Activated T-cell treated with anti-CD3 and anti-CD28 coated beads, Interleukin-2, amount 50 U/mL, for 24 hours (primary cell): ENCODE results near the gene CNNM4.

Experiments
- DNase-seq: peaks from one replicate; pipeline ENCODE4 v3.0.0-alpha.2; 2020
- H3K27ac Mint-ChIP-seq: 2 replicates; pipeline ENCODE4 v1.8.0; 2020; ENCODE audit warnings: mild to moderate bottlenecking, mixed read lengths
- H3K27me3 Mint-ChIP-seq: 2 replicates; pipeline ENCODE4 v1.8.0; 2020; ENCODE audit warnings: mixed read lengths
- H3K36me3 Mint-ChIP-seq: 2 replicates; pipeline ENCODE4 v1.8.0; 2020; ENCODE audit warnings: low read depth, mixed read lengths
- H3K4me1 Mint-ChIP-seq: 2 replicates; pipeline ENCODE4 v1.8.0; 2020; ENCODE audit warnings: low read depth, mixed read lengths
- H3K4me3 Mint-ChIP-seq: 2 replicates; pipeline ENCODE4 v1.8.0; 2020; ENCODE audit warnings: mild to moderate bottlenecking, moderate library complexity, mixed read lengths
- H3K9me3 Mint-ChIP-seq: 2 replicates; pipeline ENCODE4 v1.8.0; 2020; ENCODE audit warnings: mixed read lengths

Gene CNNM4

DNA sequence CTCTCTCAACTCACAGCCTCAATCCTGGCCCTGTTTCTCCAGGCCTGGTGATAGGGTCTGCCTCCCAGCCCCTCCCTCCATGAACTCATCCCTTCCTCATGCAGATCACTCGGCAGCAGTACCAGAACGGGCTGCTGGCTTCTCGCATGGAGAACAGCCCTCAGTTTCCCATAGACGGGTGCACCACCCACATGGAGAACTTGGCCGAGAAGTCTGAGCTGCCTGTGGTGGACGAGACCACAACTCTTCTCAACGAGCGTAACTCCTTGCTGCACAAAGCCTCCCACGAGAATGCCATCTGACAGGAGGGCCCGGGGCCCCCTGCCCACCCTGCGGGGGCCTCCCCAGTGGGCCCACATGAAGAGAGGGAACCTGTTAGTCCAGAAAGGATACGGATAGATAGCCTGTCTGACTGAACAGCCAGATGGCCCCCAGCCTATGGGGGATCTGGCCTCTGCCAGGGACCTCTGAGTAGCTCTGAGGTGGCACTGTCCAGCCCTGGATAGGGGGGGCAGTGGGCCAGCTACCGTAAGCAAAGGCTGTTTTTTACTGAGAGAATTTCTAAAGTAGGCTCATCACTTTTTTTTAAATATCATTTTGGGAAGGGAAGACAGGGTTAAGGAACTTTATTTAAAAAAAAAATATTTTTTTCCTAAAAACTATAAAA is 48.6 kb downstream of the CNNM4 start:
- Mint-ChIP-seq H3K36me3 (peaks cover 10% of the 10 kb centered on the region), H3K9me3 (no peaks in the 10 kb centered on the region), H3K27ac (no peak overlapping the region), H3K4me1 (peaks cover 34% of the 10 kb centered on the region), H3K4me3 (no peak overlapping the region), H3K27me3 (no peaks in the 10 kb centered on the region)
- DNase-seq: no peak

DNA sequence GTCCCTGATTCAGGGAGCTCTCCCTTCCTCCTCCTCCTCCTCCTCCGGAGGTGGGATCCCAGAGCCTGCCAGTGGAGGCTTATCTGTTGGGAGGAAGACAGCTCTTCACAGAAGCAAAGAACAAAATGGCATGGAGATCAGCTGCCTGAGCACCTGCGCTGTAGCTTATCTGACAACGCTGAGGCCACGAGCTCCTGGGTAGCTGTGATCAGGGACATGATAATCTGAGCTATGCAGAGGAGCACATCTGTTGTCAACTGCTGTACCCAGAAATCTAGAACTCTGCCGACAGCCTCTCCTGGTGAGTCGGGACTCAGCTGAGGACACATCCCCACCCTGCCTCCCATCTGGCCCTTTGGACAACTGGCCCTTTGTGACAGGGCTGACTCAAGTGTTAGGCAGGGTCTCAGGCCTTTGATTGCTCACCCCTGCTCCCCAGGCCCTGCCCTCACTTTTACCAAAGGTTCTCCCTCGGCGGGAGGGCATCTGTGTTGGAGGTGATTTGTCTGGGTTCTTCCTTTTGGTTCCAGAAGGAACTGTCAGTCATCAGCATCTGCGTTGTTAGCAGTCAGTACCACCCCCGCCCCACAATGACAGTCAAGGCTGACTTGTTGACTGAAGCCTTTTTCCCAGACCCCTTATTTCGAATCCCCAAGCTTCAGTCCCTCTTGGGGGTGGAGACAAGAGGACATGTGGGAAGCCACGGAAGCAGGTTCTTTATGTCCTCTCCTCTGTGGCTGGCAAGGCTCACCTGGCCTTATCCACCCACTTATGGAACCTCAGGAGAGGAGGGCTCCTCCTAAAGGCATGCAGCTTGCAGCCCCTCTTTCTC is 49.5 kb downstream of the CNNM4 start:
- Mint-ChIP-seq H3K4me3 (no peak overlapping the region), H3K36me3 (peaks cover 10% of the 10 kb centered on the region), H3K9me3 (no peaks in the 10 kb centered on the region), H3K27me3 (no peaks in the 10 kb centered on the region), H3K27ac (peak overlapping the region; percentile 66), H3K4me1 (peaks cover 36% of the 10 kb centered on the region)
- DNase-seq: no peak

DNA sequence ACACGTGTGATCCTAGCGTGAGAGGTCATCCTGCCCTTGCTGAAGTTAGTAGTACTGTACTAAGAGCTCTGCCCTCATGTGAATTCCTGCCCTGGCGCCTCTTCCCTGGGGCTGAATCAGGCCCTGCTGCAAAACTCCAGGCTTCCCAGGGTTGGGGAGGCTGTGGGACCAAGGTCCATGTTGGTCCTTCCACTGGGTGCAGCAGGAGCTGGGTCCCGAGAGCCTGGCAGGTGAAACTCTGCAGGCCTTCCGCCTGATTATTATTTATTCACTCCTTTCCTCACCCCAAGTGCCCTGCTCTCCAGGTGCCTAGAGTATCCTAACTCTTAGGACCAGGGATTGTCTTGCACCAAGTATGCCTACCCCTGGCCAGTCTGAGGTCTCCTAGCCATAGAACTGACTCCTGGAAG is 50.1 kb downstream of the CNNM4 start:
- DNase-seq: no peak
- H3K36me3 Mint-ChIP-seq: peaks cover 14% of the 10 kb centered on the region
- H3K27me3 Mint-ChIP-seq: no peaks in the 10 kb centered on the region
- H3K9me3 Mint-ChIP-seq: no peaks in the 10 kb centered on the region
- no peak overlapping the region for H3K27ac Mint-ChIP-seq
- no peak overlapping the region for H3K4me3 Mint-ChIP-seq
- peaks cover 39% of the 10 kb centered on the region for H3K4me1 Mint-ChIP-seq

DNA sequence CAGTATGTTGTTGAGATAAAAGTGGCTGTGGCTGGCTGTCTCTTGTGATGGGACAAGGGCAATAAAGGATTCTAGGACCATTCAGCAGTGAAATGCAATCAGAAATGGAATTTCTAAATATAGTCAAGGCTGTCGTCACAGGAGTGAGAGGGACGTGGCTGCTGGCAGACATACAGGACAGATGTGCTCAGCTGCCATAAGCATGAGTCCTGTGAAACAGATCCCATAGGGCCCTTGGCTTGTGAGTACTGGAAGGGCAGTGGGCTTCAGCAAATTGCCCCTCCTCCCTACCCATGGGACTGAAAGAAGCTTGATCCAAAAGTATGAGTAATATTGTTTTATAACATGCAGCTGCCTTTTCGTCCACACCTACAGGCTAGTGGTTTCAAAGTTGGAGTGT is 51.2 kb downstream of the CNNM4 start:
- no peak for DNase-seq
- H3K4me3 Mint-ChIP-seq: no peak overlapping the region
- peaks cover 30% of the 10 kb centered on the region for H3K4me1 Mint-ChIP-seq
- H3K9me3 Mint-ChIP-seq: no peaks in the 10 kb centered on the region
- no peaks in the 10 kb centered on the region for H3K27me3 Mint-ChIP-seq
- H3K27ac Mint-ChIP-seq: no peak overlapping the region
- peaks cover 14% of the 10 kb centered on the region for H3K36me3 Mint-ChIP-seq

DNA sequence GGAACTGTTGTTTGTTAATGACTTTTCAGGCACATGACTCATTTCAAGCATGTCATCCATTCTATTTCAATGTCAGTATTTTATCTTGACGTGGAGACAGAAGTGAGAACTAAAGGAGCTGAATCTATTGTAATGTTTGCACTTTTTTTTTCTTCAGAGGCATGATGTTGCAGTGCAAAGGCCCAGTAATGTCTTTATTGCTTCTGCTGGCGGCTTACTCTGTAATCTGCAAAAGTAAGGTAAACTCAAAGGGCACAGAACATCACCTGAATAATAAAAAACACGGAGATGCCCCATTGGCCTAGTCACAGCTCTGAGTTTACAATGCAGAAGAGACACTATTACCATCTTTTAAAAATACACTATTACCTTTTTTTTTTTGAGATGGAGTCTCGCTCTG is 53.0 kb downstream of the CNNM4 start:
- Mint-ChIP-seq H3K4me3 (no peak overlapping the region), H3K4me1 (peaks cover 35% of the 10 kb centered on the region), H3K27me3 (no peaks in the 10 kb centered on the region), H3K36me3 (peaks cover 26% of the 10 kb centered on the region), H3K9me3 (no peaks in the 10 kb centered on the region), H3K27ac (no peak overlapping the region)
- DNase-seq: no peak

DNA sequence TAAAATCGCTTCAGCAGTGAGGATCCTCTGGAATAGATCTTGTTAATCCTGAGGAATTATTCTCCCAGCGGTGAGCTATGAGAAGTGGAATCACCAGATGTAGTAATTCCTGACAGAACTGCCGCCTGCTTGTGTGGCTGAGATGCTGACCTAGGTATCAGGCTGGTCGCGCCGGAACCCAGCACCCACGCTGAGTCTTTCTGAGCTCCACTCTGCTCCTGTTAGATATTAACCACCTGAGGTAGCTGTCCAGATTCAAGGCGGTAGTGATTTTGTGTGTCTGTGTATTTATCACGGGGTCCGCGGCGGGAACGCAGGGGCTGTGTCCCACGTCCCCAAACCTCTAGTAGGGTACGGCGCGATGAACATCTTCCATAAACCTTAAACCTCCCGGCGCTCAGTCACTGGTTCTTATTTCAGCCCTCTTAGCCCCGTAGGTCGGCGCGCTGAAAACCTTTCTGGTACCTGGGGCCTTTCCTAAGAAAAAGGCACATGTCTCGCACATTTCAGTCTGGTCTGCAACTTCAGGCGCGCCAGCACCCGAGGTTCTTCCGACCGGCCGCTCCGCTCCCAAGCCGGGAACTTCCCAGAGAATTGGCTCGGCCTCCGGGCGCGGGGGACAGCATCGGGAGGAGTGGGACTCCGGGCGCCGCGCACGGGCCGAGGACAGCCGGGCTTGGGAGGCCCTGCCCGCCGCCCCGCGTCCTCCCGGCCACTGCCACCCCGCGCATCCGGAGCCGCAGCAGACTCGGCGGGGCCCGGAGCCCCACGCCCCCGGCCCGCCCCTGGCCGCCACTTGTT is 54.8 kb downstream of the CNNM4 start:
- H3K4me3 Mint-ChIP-seq: peak overlapping the region; percentile 82
- H3K36me3 Mint-ChIP-seq: peaks cover 36% of the 10 kb centered on the region
- no peaks in the 10 kb centered on the region for H3K9me3 Mint-ChIP-seq
- H3K27me3 Mint-ChIP-seq: no peaks in the 10 kb centered on the region
- DNase-seq: no peak
- peaks cover 53% of the 10 kb centered on the region for H3K4me1 Mint-ChIP-seq
- H3K27ac Mint-ChIP-seq: peak overlapping the region; percentile 81

DNA sequence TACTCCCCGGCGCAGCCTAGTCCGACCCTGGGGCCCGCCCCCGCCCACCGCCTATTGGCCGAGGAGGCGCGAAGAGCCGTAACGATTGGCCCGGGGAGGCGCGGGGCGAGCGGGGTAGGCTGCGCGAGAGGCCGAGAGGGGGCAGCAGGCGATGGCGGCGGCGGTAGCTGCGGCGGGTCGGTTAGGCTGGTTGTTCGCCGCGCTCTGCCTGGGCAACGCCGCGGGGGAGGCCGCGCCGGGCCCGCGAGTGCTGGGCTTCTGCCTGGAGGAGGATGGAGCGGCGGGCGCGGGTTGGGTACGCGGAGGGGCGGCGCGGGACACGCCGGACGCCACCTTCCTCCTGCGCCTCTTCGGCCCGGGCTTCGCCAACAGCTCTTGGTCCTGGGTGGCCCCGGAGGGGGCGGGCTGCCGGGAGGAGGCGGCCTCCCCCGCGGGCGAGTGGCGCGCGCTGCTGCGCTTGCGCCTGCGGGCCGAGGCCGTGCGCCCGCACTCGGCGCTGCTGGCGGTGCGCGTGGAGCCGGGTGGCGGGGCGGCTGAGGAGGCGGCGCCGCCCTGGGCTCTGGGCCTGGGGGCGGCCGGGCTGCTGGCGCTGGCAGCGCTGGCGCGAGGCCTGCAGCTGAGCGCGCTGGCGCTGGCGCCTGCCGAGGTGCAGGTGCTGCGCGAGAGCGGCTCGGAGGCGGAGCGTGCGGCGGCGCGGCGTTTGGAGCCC is 55.6 kb downstream of the CNNM4 start, which contains the start of gene CNNM3:
Gene CNNM3, plus strand, starts transcription at position 142 of the 709 bp plus-strand sequence. Its CDS starts 10 bp downstream, at position 152.
- no peaks in the 10 kb centered on the region for H3K9me3 Mint-ChIP-seq
- H3K4me1 Mint-ChIP-seq: peaks cover 61% of the 10 kb centered on the region
- peak; percentile 97 for DNase-seq
- no peaks in the 10 kb centered on the region for H3K27me3 Mint-ChIP-seq
- H3K36me3 Mint-ChIP-seq: peaks cover 44% of the 10 kb centered on the region
- H3K4me3 Mint-ChIP-seq: peak within 1 kb of the TSS; percentile 83
- peak within 1 kb of the TSS; percentile 81 for H3K27ac Mint-ChIP-seq

DNA sequence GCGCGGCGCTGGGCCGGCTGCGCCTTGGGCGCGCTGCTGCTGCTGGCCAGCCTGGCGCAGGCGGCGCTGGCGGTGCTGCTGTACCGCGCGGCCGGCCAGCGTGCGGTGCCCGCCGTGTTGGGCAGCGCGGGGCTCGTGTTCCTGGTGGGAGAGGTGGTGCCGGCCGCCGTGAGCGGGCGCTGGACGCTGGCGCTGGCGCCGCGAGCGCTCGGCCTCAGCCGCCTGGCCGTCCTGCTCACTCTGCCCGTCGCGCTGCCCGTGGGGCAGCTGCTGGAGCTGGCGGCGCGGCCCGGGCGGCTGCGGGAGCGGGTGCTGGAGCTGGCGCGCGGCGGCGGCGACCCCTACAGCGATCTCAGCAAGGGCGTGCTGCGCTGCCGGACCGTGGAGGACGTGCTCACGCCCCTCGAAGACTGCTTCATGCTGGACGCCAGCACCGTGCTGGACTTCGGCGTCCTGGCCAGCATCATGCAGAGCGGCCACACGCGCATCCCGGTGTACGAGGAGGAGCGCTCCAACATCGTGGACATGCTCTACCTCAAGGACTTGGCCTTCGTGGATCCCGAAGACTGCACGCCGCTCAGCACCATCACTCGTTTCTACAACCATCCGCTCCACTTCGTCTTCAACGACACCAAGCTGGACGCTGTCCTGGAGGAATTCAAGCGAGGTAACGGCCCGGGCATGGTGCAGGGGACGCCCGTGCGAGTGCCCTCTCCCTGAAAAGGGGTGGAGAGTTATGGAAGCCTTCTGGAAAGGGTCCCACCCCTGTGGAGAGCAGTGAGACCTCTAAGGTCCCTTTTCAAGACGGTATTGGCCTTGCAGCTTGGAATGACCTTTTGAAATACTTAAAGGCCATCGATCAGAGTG is 56.4 kb downstream of the CNNM4 start:
- Mint-ChIP-seq H3K4me3 (peak overlapping the region; percentile 83), H3K4me1 (peaks cover 65% of the 10 kb centered on the region), H3K9me3 (no peaks in the 10 kb centered on the region), H3K27ac (peak overlapping the region; percentile 74), H3K27me3 (no peaks in the 10 kb centered on the region), H3K36me3 (peaks cover 50% of the 10 kb centered on the region)
- DNase-seq: peak; percentile 47

DNA sequence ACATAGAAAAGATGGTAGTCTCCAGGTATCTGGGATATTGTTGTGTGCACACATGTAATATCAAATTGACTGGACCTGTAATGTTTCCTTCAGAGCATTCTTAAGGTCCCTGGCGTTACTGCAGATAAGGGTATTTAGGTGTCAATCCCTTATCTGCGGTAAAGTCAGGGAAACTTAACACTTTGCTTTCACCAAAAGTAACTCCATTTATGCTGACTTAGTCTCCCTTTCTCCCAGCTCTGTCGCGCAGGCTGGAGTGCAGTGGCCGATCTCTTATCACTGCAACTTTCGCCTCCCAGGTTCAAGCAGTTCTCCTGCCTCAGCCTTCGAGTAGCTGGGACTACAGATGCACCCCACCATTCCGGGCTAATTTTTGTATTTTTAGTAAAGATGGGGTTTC is 57.2 kb downstream of the CNNM4 start:
- no peaks in the 10 kb centered on the region for H3K27me3 Mint-ChIP-seq

DNA sequence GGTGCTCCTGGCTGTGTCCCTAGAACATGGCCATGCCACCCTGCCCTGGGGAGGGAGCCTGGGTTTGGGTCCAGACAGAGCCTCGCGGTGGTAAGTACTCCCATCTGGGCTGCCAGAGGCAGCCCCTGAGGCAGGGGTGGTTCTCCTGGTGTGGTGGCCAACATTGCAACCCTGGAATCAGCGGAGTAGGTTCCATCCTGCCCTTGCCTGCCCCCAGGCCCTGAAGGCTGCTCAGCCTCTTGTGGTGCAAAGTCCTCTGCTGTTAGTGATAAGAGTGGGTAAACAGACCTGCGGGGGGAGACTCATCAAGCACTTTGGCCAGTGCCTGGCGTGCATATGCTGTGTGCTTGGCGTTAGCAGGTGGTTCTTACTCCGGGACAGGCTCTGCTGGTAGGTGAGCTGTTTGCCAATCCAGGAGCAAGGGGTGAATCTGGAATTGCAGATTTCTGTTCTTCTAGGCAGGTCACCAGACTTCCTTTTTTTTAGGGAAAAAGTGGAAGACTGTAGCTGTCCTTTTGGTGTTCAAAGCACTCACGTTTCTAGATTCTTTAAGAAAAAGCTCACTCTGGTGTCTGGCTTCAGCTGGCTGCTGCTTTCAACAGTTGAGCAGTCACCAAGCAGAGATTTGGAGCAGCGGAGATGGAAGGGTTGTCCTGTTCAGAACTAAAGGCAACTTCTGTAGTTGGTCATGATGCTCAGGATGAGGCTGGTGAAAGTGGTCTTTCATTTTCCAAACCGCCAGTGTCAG is 58.6 kb downstream of the CNNM4 start:
- no peaks in the 10 kb centered on the region for H3K9me3 Mint-ChIP-seq
- peaks cover 71% of the 10 kb centered on the region for H3K36me3 Mint-ChIP-seq
- no peak for DNase-seq
- H3K27ac Mint-ChIP-seq: no peak overlapping the region
- peak overlapping the region; percentile 83 for H3K4me3 Mint-ChIP-seq
- H3K4me1 Mint-ChIP-seq: peaks cover 64% of the 10 kb centered on the region
- H3K27me3 Mint-ChIP-seq: no peaks in the 10 kb centered on the region

More for the DNA sequence above, 57.2 kb downstream of the CNNM4 start:
- no peaks in the 10 kb centered on the region for H3K9me3 Mint-ChIP-seq
- no peak for DNase-seq
- H3K36me3 Mint-ChIP-seq: peaks cover 58% of the 10 kb centered on the region
- peak overlapping the region; percentile 83 for H3K4me3 Mint-ChIP-seq
- H3K4me1 Mint-ChIP-seq: peaks cover 61% of the 10 kb centered on the region
- H3K27ac Mint-ChIP-seq: peak overlapping the region; percentile 74

DNA sequence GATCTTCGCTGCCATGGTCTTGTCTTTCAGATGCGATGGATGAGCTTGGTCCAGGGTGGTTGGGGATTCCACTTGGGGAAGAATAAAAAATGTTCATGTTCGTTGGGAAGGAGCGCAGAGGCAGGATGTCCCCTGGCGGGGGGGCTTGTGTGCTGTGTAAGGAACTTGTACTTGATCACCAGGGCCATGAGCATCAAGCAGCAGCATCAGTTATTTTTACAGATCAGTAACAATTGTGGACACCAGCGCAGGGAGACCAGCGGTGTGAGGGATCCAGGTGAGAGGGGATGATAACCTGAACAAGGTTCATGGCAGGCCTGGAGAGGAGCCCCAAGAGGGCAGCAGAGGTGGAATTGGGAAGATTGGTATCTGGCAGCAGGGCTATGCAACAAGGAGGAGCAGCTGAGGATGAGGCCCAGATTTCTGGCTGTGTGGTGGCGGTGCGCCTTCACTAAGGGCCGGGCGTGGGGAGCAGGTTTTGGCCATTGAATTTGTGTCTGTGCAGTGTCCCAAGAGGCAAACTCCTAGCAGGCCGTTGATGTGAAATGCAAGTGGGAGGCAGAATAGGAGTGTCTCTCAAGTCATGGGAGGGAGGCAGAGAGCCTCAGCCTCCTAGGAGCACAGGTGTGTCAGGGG is 59.3 kb downstream of the CNNM4 start:
- H3K9me3 Mint-ChIP-seq: no peaks in the 10 kb centered on the region
- no peaks in the 10 kb centered on the region for H3K27me3 Mint-ChIP-seq
- no peak for DNase-seq
- peak overlapping the region; percentile 4 for H3K4me3 Mint-ChIP-seq
- peak overlapping the region; percentile 42 for H3K27ac Mint-ChIP-seq
- peaks cover 77% of the 10 kb centered on the region for H3K36me3 Mint-ChIP-seq
- H3K4me1 Mint-ChIP-seq: peaks cover 61% of the 10 kb centered on the region

DNA sequence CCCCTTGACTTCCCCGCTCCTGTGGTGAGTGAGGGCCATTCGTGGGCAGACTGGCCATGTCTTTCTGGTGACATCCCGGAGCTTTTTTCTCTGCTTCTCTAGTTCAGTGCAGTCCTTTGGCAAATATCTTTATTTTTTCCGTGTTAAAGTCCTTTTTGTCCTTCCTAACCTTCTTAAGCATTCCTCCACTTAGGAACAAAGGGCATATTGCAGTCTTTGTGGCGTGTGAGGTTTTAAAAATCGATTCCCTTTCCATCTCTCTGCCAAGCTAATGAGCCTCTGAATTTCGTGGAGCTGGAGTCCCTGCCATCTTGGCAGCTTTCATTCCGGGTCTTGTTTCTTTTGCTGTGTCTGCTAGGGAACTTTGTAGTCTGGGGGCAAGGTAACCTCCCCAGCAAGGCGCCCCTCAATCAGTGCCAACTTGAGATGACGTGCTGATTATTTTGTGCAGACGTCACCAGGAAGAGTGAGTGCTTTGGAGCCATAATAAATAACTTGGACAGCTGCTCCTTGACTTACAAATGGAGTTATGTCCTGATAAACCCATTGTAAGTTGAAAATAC is 60.5 kb downstream of the CNNM4 start:
- Mint-ChIP-seq H3K4me1 (peaks cover 56% of the 10 kb centered on the region), H3K36me3 (peaks cover 83% of the 10 kb centered on the region), H3K4me3 (no peak overlapping the region), H3K27me3 (no peaks in the 10 kb centered on the region), H3K9me3 (no peaks in the 10 kb centered on the region), H3K27ac (peak overlapping the region; percentile 4)
- DNase-seq: no peak
